Keratinocyte (primary cell): ENCODE results near the gene LRRC8D. TPM values are rescaled to one million over a fixed set of nuclear protein-coding genes. Genes with fewer than 3 reads are reported as not detected.

Experiments used
- DNase-seq: peaks from one replicate; pipeline ENCODE4 v3.0.0-alpha.2; 2011; ENCODE audit warnings: low read depth, missing footprints, low spot score
- FAIRE-seq: peaks from 2 replicates; lab custom pipeline; 2011; peaks lifted over from hg19 to GRCh38; lab: Jason Lieb, UNC
- H2AFZ ChIP-seq: 2 replicates; pipeline ENCODE4 v1.6.0; 2012; ENCODE audit warnings: low read length, control low read depth, inconsistent platforms; ENCODE audit not compliant: control insufficient read depth
- H3K27ac ChIP-seq: 2 replicates; pipeline ENCODE4 v1.5.1; 2011; ENCODE audit warnings: low read length; ENCODE audit not compliant: control insufficient read depth, insufficient read depth
- H3K27me3 ChIP-seq: 3 replicates; pipeline ENCODE4 v1.6.0; 2011; ENCODE audit warnings: low read length; ENCODE audit not compliant: control insufficient read depth, insufficient read depth; ENCODE audit errors: extremely low read depth
- H3K36me3 ChIP-seq, 2 experiments: 2 replicates in 1 of 2; 3 replicates in 1 of 2; pipeline ENCODE4 v1.5.1; 2011; ENCODE audit warnings: low read length in 2 of 2, mild to moderate bottlenecking in 1 of 2; ENCODE audit not compliant: control insufficient read depth in 2 of 2, insufficient read depth in 2 of 2; ENCODE audit errors: extremely low read depth in 1 of 2
- H3K4me1 ChIP-seq: 3 replicates; pipeline ENCODE4 v1.5.1; 2011; ENCODE audit warnings: low read length; ENCODE audit not compliant: control insufficient read depth, insufficient read depth; ENCODE audit errors: extremely low read depth
- H3K4me2 ChIP-seq: 3 replicates; pipeline ENCODE4 v1.6.0; 2011; ENCODE audit warnings: low read depth, low read length; ENCODE audit not compliant: control insufficient read depth, insufficient read depth; ENCODE audit errors: extremely low read depth
- H3K4me3 ChIP-seq, 3 experiments: fragments of 200-600 bp in 1 of 3; sonication (generic) in 1 of 3; 2 replicates in 2 of 3; 3 replicates in 1 of 3; pipeline ENCODE4 v1.5.1; 2011 to 2016; ENCODE audit warnings: low read length in 3 of 3, mild to moderate bottlenecking in 3 of 3, control low read depth in 2 of 3, inconsistent platforms in 1 of 3, low read depth in 1 of 3, mixed read lengths in 1 of 3, mixed run types in 1 of 3, moderate library complexity in 1 of 3; ENCODE audit not compliant: control insufficient read depth in 2 of 3, insufficient read depth in 2 of 3; ENCODE audit errors: extremely low read depth in 1 of 3
- H3K79me2 ChIP-seq: 2 replicates; pipeline ENCODE4 v1.6.0; 2012; ENCODE audit warnings: low read length; ENCODE audit not compliant: control insufficient read depth, insufficient read depth
- H3K9ac ChIP-seq: 3 replicates; pipeline ENCODE4 v1.6.0; 2011; ENCODE audit warnings: low read length; ENCODE audit not compliant: control insufficient read depth, insufficient read depth; ENCODE audit errors: extremely low read depth
- H3K9me1 ChIP-seq: 3 replicates; pipeline ENCODE4 v1.6.0; 2011; ENCODE audit warnings: low read length; ENCODE audit not compliant: control insufficient read depth, insufficient read depth; ENCODE audit errors: extremely low read depth
- H3K9me3 ChIP-seq: 2 replicates; pipeline ENCODE4 v1.5.1; 2012; ENCODE audit warnings: low read depth, low read length; ENCODE audit not compliant: control insufficient read depth
- H4K20me1 ChIP-seq: 3 replicates; pipeline ENCODE4 v1.6.0; 2011; ENCODE audit warnings: low read length; ENCODE audit not compliant: control insufficient read depth, insufficient read depth; ENCODE audit errors: extremely low read depth
- CTCF ChIP-seq, 3 experiments: IDR thresholded peaks in 1 of 3; conservative IDR thresholded peaks in 1 of 3; optimal IDR thresholded peaks in 1 of 3; 2 replicates in 2 of 3; 3 replicates in 1 of 3; pipeline versions ENCODE3 to v1.5.1; 2011; ENCODE audit warnings: low read length in 3 of 3, mild to moderate bottlenecking in 3 of 3, moderate library complexity in 2 of 3, control low read depth in 1 of 3, inconsistent platforms in 1 of 3; ENCODE audit not compliant: insufficient read depth in 2 of 3; ENCODE audit errors: extremely low read depth in 1 of 3
- EZH2 ChIP-seq: IDR thresholded peaks from one replicate; pipeline ENCODE4 v1.6.1; 2012; ENCODE audit warnings: inconsistent platforms, mild to moderate bottlenecking, low read length, moderate library complexity
- dilution Hi-C: fragments of 300-500 bp; cut with MboI; formaldehyde crosslinking; loops from one replicate; pipeline ENCODE4 v1.7.0; 2020; ENCODE audit warnings: low sequenced_read_pairs; ENCODE audit not compliant: extremely low pct_ligation_motif_present
- polyA plus RNA-seq, 5 experiments: library from polyadenylated mRNA; depleted of rRNA in 3 of 5; stranded (reverse) in 3 of 5; stranded (forward) in 1 of 5; unstranded in 1 of 5; fragments of >200 nt; gene quantifications; 1 replicate in 1 of 5; 2 replicates in 3 of 5; 3 replicates in 1 of 5; pipeline versions ENCODE4 v1.2.1 to v1.2.3, GENCODE V29; 2011 to 2012; ENCODE audit warnings: missing spikeins in 2 of 5, low read depth in 1 of 5, low replicate concordance in 1 of 5

The LRRC8D gene
- polyA plus RNA-seq, 1 donor (not counting 4 experiments of a cell fraction or from before 2014, with no cell fraction given) = 54.7 TPM

- Histone ChIP-seq H3K79me2 (peaks cover 6% of the 10 kb centered on the region), H2AFZ (no peak overlapping the region), H4K20me1 (no peaks in the 10 kb centered on the region), H3K27me3 (no peaks in the 10 kb centered on the region), H3K4me3 (no peak overlapping the region), H3K27ac (peak overlapping the region; percentile 74), H3K4me1 (peaks cover 31% of the 10 kb centered on the region), H3K4me2 (no peak overlapping the region), H3K36me3 (peaks cover 0 to 9% of the 10 kb centered on the region in 2 experiments), H3K9me1 (peaks cover 2% of the 10 kb centered on the region), H3K9me3 (no peaks in the 10 kb centered on the region), H3K9ac (no peak overlapping the region)
- no peak for TF ChIP-seq EZH2
- TF ChIP-seq CTCF (optimal IDR thresholded peaks at IDR 0.05 in 1 of 3, IDR thresholded peaks at IDR 0.05 in 1 of 3, conservative IDR thresholded peaks at IDR 0.05 in 1 of 3; ENCODE audit: extremely low read depth in 1 of 3, insufficient read depth in 2 of 3, low read length in 3 of 3) = no peak
- DNase-seq (no peak), FAIRE-seq (peak; percentile 48)
- dilution Hi-C loops = no loop called here
Measured at GRCh38 chr1:89907727-89908212, 86.9 kb downstream of the LRRC8D start.

- Histone ChIP-seq H3K4me2 (peak overlapping the region; percentile 12), H3K4me3 (no peak overlapping the region), H3K27ac (peak overlapping the region; percentile 74), H3K9ac (peak overlapping the region; percentile 39), H2AFZ (no peak overlapping the region), H3K9me3 (no peaks in the 10 kb centered on the region), H3K9me1 (peaks cover 3% of the 10 kb centered on the region), H4K20me1 (no peaks in the 10 kb centered on the region), H3K4me1 (peaks cover 31% of the 10 kb centered on the region), H3K27me3 (no peaks in the 10 kb centered on the region), H3K79me2 (peaks cover 9% of the 10 kb centered on the region), H3K36me3 (peaks cover 0 to 8% of the 10 kb centered on the region in 2 experiments)
- FAIRE-seq = no peak
- no peak for TF ChIP-seq CTCF (optimal IDR thresholded peaks at IDR 0.05 in 1 of 3, IDR thresholded peaks at IDR 0.05 in 1 of 3, conservative IDR thresholded peaks at IDR 0.05 in 1 of 3; ENCODE audit: extremely low read depth in 1 of 3, insufficient read depth in 2 of 3, low read length in 3 of 3)
- no peak for TF ChIP-seq EZH2
- dilution Hi-C loops = no loop called here
- DNase-seq = no peak
Measured at GRCh38 chr1:89908273-89908671, 87.4 kb downstream of the LRRC8D start.
